CD4-positive, alpha-beta T cell treated with Interleukin-4 for 1 hour (primary cell): ENCODE results near the gene EXOSC3.
"Not testable (repeated sequence)": the region's sequence is repeated elsewhere in the genome, so short reads cannot be mapped to it uniquely, and the experiment has no call there.

Source experiments
- DNase-seq, 2 donors: peaks; one replicate each; pipeline ENCODE4 v3.0.0-alpha.2; 2020 to 2022

EXOSC3 gene

DNA sequence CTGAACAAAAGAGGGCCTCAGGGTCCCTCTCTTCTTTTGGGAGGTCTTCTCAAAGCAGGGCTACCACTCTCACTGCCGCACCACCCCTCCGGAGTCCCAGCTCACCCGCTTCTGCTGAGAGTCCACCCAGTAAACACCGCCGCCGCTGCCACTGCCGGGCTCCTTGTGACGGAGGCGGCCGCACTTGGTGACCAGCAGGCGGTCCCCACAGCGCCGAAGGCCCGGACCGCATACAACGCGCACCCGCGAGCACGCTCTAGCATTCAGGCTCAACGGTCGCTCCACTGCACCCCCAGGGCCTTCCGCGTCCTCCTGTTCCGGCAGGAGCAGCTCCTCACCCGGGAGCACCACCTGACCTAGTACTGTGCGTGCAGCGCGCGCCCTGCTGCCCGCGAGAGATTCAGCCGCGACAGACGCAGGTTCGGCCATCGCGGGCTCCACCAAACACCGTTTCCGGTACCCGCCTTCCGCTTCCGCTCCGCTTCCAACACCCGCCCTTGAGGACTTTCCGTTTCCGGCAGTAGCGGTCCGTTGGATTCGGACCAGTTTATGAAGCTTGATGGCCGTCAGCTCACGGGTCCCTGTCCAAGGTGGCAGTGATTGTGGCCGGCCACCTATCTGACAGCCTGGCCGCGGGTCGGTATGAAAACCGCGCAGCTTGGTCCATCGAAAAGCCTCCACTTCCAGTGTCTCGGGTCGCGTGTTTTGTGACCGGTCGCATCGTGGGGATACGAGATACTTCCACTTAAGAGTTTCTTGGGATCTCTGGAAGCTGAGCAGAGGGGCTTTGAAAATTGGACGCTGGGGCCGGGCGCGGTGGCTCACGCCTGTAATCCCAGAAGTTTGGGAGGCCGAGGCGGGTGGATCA is at the start of gene EXOSC3:
EXOSC3 (minus strand) TSS at position 449 of the 868 bp plus-strand sequence; CDS start at position 429, 20 bp downstream.
- peak; percentile 86 to 87 for DNase-seq

GRCh38 chr9:37827483-37828165 is 42.8 kb upstream of the EXOSC3 start:
- DNase-seq = no peak

DNA sequence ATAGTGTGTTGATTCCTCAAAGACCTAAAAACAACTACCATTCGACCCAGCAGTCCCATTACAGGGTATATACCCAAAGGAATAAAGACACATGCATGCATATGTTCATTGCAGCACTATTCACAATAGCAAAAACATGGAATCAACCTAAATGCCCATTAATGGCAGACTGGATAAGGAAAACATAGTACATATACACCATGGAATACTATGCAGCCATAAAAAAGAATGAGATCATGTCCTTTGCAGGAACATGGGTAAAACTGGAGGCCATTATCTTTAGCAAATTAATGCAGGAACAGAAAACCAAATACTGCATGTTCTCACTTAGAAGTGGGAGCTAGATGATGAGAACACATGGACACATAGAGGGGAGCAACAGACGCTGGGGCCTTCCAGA is 40.3 kb upstream of the EXOSC3 start:
- not testable (repeated sequence) for DNase-seq

DNA sequence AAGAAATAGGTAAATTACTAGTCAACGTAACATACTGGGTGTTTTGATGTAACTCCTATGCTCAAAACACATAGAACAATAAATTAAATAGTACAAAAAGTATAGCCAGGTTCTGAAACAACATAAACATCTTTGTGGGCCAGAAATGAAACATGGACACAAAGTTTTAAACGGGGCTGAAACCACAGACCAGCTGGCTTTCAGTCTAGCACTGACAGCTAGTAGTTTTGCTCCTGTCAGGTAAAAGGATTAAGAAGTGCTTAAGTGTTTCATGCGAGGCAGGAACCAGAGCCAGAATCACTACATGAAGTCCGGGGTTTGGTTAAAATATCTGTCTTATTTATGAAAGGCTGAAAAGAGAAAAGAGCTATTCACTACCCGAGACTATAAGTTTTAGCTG is 35.3 kb upstream of the EXOSC3 start:
- no peak for DNase-seq

- DNase-seq = no peak
Measured at GRCh38 chr9:37818849-37819248, 34.0 kb upstream of the EXOSC3 start.

DNA sequence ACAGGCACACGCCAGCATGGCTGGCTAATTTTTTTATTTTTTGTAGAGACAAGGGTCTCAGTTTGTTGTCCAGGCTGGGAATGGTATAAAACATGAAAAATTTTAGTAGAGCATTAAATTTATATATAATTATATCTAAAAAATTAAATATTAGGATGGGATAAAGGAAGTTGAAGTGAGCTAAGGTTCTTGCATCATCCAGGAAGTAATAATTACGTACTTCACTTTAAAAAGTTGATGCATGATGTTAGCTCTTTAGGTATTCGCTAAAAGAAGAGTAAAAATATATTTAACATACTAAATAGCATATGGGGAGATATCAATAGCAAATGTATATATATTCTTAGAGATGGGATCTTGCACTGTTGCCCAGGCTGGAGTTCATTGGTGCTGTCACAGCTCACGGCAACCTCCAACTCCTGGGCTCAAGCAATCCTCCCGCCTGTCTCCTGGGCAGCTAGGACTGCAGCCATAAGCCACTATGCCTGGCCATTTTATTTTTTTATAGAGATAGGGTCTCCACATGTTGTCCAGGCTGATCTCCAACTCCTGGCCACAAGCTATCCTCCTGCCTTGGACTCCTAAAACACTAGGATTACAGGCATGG is 28.0 kb upstream of the EXOSC3 start:
- DNase-seq = no peak

DNA sequence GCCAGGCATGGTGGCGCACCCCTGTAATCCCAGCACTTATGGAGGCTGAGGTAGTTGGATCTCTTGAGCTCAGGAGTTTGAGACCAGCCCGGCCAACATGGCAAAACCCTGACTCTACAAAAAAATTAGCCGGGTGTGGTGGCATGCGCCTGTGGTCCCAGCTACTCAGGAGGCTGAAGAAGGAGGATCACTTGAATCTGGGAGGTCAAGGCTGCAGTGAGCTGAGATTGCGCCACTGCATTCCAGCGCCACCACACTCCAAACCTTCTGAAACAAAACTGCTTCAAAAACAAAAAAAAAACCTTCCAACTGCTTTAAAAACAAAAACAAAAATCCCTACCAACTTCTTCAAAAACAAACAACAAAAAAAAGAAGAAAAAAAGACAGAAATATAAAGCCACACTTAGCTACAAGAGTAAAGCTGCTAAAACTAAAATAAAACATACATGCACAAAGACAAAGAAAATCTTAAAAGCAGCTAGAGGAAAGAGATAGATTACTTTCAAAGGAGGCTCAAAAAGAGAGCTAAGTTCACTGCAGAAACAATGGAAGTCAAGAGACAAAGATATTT is 27.1 kb upstream of the EXOSC3 start:
- no peak for DNase-seq

GRCh38 chr9:37809676-37810075 is 24.8 kb upstream of the EXOSC3 start:
- not testable (repeated sequence) for DNase-seq

DNA sequence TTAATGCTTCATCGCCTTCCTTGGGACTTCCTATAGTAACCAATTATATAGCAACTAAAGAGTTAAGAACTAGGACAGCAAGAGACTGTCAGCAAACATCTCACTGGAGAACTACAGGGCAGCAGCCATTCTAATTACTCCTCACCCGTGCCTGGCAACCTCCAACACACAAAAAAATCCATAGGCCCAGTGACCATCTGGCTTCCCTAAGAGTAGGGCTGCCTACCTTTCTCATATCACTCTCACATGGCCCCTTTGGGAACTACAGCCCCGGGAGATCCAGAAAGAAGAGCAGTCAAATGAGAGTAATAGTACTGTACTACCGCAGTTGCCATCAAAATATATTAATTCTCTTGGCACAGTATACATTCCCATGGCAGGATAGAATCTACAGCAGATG is 21.4 kb upstream of the EXOSC3 start:
- DNase-seq = no peak

GRCh38 chr9:37801959-37802711 is 17.3 kb upstream of the EXOSC3 start:
- DNase-seq = no peak

DNA sequence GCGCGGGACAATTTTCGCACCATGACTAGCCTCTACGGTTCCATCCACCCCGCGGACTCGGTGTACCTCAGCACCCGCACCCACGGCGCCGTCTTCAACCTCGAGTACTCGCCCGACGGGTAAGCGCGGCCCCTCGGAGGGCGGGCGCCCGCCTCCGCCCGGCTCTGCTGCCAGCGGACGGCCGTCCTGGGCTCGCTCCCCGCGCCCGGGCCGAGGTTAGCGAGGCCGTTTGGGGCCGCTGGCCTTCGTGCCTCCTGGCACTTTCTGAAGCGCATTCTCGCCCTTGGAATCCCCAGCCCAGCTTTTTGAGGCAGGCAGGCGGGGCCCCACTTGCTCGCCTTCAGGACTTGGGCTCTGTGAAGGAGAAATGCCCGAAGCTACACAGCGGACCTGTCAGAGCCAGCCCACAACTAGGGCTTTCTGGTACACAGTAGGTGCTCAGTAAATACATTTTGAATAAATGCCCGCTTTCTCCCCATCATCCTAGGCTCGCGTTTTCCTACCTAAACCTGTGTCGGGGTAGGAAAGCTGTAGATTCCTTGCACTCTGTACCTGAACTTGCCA is 16.5 kb upstream of the EXOSC3 start:
- peak in 1 of 2 donors; percentile 9 for DNase-seq

- DNase-seq = peak; percentile 84 to 92
Measured at GRCh38 chr9:37800631-37801286, 15.9 kb upstream of the EXOSC3 start, which contains the start of gene DCAF10. Gene DCAF10, plus strand, starts transcription at chr9:37800797. Its CDS starts 70 bp downstream, at chr9:37800867.

DNA sequence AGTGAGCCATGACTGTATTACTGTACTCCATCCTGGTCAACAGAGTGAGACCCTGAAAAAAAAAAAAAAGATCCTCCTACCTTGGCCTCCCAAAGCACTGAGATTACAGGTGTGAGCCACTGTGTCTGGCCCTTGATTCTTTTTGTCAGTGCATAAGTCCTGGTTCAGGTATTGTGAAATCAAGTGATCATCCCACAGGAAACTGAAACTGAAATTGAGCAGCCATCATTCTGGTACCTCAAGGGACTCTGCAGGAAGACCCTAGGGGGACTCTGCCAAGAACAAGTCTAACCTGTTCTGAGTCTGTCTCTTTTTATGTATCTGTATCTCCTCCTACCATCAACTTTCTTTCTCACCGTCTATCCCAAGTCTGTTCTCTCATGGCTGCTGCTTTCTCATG is 13.8 kb upstream of the EXOSC3 start:
- DNase-seq = no peak

DNA sequence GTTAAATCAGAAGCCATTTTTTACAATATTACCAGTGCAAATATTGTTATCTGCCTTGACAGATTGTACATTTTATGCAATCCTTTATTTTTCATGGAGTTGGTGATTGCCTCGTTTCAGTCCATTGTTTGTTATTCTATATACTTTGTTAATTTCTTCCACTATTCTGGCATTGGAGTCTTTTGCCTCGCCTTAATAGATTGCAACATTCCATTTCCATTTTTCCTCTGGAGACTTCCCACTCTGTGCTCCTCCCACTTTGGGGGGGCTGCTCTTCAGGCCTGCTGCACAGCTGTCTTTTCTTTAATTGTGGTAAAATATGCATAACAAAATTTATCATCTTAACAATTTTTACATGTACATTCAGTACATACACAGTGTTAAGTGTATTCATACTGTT is 11.4 kb upstream of the EXOSC3 start:
- no peak for DNase-seq

- DNase-seq = no peak
Measured at GRCh38 chr9:37792122-37792521, 7.3 kb upstream of the EXOSC3 start.

DNA sequence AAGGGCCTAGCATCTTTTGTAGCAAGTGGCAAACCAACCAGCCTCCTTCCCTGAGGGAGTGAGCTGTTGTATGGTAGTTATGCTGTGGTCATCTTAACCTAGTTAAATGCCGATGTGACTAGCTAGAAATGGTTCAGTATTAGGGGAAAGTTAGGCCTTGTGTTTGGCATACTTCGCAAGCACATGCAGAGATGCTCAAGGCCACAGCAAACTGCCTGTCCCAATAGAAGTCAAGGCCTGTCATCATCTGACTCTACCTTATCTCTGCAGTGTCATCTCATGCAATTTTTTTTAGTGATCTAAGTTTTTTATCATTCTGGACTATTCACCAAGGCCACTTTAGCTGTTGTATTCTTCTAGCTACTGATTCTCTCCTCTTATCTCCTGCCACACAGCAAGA is 5.2 kb upstream of the EXOSC3 start:
- DNase-seq = no peak

DNA sequence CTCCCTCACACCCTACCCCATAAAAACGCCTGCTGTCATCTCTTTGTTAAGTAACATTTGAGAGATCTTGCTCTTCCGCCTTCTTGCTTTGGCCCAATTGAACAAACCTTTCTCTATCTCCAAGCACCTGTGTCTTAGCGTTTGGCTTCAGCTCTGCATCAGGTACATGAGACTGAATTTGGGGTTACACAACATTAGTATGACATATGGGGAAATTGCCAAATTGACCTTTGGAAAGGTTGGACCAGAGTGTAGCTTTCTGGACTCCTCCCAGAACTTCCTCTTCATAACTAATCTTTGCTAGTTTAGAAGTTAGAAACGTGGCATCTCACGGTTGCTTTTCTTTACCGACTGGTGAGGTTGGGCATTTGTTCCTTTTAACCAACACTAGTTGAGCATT is 3.5 kb upstream of the EXOSC3 start:
- no peak for DNase-seq

GRCh38 chr9:37787059-37787458 is 2.2 kb upstream of the EXOSC3 start:
- no peak for DNase-seq

DNA sequence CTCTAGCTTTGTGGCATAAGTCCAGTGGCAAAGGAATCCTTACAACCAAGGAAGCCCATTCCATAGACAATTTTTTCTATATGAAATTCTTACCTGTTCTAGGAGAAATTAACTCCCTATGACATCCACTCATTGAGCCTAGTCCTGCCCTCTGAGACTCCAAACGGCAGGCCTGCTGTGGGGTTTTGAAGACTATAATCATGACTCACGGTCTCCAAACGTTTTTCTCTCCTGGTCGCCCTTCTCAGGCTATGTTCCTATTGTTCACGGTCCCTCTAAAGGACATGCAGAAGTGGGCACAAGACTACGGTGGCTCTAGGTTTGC is 611 bp downstream of the EXOSC3 start:
- no peak for DNase-seq

DNA sequence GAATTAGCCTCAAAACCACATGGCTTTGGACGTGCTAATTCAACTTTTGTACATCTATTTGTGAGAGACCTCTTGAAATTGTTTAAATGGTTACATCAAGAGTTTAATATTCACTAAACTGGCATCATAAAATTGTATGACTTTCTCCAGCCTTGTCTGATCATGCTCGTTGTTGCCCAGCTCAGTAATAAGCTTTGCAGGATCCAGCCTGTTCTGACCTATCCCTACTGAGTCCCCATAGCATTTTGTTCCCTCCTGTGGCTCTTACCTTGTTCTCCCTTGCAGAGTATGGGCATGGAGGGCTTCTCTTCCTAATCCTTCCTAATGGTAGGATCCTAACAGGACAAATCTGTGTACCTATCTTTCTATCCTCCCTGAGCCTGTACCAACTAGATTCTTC is 6.3 kb downstream of the EXOSC3 start:
- DNase-seq = no peak

- no peak for DNase-seq
Measured at GRCh38 chr9:37776328-37776727, 8.5 kb downstream of the EXOSC3 start.
